Calu3 (cell line): ENCODE results near the gene HOXC11. TPM values are rescaled to one million over a fixed set of nuclear protein-coding genes. Genes with fewer than 3 reads are reported as not detected.

ENCODE experiments used
- BruUV-seq: library from RNA; stranded (reverse); fragments of 400-500 nt; replicated peaks from 2 replicates; lab custom pipeline; 2021; lab: Mats Ljungman, UMichigan
- CTCF ChIA-PET: fragments of 300-600 bp; sonication (Branson Sonifier 250); formaldehyde crosslinking; loops from one replicate; lab custom pipeline; 2022; ENCODE audit warnings: antibody characterized with exemption; lab: Charles Lee
- DNase-seq: peaks from one replicate; pipeline ENCODE4 v3.0.0; 2022
- H3K27ac Mint-ChIP-seq: one replicate; pipeline ENCODE4 v1.8.0; 2022; ENCODE audit warnings: mixed read lengths; ENCODE audit not compliant: unreplicated experiment
- H3K27me3 Mint-ChIP-seq: one replicate; pipeline ENCODE4 v1.8.0; 2022; ENCODE audit warnings: mixed read lengths; ENCODE audit not compliant: unreplicated experiment
- H3K36me3 Mint-ChIP-seq: one replicate; pipeline ENCODE4 v1.8.0; 2022; ENCODE audit warnings: mild to moderate bottlenecking, moderate library complexity, mixed read lengths; ENCODE audit not compliant: insufficient read depth, unreplicated experiment
- H3K4me1 Mint-ChIP-seq: one replicate; pipeline ENCODE4 v1.8.0; 2022; ENCODE audit warnings: mild to moderate bottlenecking, low read depth, mixed read lengths; ENCODE audit not compliant: unreplicated experiment
- H3K4me3 Mint-ChIP-seq: one replicate; pipeline ENCODE4 v1.8.0; 2022; ENCODE audit warnings: mild to moderate bottlenecking, low read depth, moderate library complexity, mixed read lengths; ENCODE audit not compliant: unreplicated experiment
- H3K9me3 Mint-ChIP-seq: one replicate; pipeline ENCODE4 v1.8.0; 2022; ENCODE audit warnings: low read depth, mixed read lengths; ENCODE audit not compliant: unreplicated experiment
- CTCF ChIP-seq: fragments of 200-600 bp; IDR thresholded peaks from one replicate; pipeline ENCODE4 v1.8.0; 2022; ENCODE audit warnings: antibody characterized with exemption; ENCODE audit not compliant: unreplicated experiment
- intact Hi-C: fragments of 100-400 bp; cut with micrococcal nuclease; formaldehyde crosslinking; loops from one replicate; pipeline ENCODE4 v1.10.0; 2022; ENCODE audit not compliant: unreplicated experiment
- total RNA-seq: library from RNA; stranded (reverse); gene quantifications from 2 replicates; pipeline ENCODE4 v1.2.3, GENCODE V29; 2022

The HOXC11 gene
- total RNA-seq, 1 experiment from 2014 or later: not detected

- intact Hi-C loops: loop anchor here (1.0 kb wide), 1 partner anchor 221 kb away; no protein-coding TSS in a partner anchor
- no peak overlapping the region for H3K27ac Mint-ChIP-seq
- peaks cover 24% of the 10 kb centered on the region for H3K4me1 Mint-ChIP-seq
- H3K9me3 Mint-ChIP-seq: no peaks in the 10 kb centered on the region
- H3K36me3 Mint-ChIP-seq: peaks cover 24% of the 10 kb centered on the region
- DNase-seq: no peak
- H3K4me3 Mint-ChIP-seq: peak overlapping the region; percentile 10
- CTCF ChIA-PET: interaction anchor here (0.6 to 1.8 kb wide), 4 partner anchors 185 to 231 kb away, joined by 4 to 9 read pairs (median 6); no protein-coding TSS in a partner anchor
- peaks cover 100% of the 10 kb centered on the region for H3K27me3 Mint-ChIP-seq
- no TSS peak for BruUV-seq
- no peak for TF ChIP-seq CTCF
Observed at GRCh38 chr12:53988541-53989226, 15.8 kb downstream of the HOXC11 start.

DNA sequence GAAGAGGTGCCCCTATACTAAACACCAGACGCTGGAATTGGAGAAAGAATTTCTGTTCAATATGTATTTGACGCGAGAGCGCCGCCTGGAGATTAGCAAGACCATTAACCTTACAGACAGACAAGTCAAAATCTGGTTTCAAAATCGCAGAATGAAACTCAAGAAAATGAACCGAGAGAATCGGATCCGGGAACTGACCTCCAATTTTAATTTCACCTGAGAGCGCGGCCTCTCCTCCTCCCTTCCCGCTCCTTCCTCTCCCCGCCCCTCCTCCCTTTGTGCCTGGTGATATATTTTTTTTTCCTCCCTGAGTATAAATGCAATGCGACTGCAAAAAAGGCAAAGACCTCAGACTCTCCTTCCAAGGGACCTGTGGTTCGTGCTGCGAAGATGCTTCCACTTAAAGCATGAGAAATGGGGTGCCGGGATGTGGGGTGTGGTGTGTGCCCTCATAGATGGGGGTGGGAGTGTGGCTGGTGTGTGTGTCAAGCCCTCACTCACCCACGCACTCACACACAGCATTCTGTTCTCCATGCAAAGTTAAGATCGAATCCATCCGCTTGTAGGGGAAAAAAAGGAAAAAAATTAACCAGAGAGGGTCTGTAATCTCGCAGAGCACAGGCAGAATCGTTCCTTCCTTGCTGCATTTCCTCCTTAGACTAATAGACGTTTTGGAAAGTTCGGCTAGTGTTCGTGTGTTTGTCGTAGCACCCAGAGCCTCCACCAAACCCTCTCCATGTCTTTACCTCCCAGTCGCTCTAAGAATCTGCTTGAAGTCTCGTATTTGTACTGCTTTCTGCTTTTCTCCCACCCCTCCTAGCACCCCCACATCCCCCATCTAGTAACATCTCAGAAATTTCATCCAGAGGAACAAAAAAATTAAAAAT lies 16.5 kb downstream of the HOXC11 start:
- intact Hi-C loops: loop anchor here (1.0 kb wide), 1 partner anchor 222 kb away; no protein-coding TSS in a partner anchor
- peaks cover 32% of the 10 kb centered on the region for H3K4me1 Mint-ChIP-seq
- no TSS peak for BruUV-seq
- TF ChIP-seq CTCF: peak; percentile 70
- peaks cover 18% of the 10 kb centered on the region for H3K36me3 Mint-ChIP-seq
- H3K4me3 Mint-ChIP-seq: peak overlapping the region; percentile 10
- H3K27ac Mint-ChIP-seq: no peak overlapping the region
- DNase-seq: peak; percentile 55
- H3K9me3 Mint-ChIP-seq: no peaks in the 10 kb centered on the region
- CTCF ChIA-PET: interaction anchor here (0.7 to 2.7 kb wide), 5 partner anchors 11 to 289 kb away, joined by 4 to 9 read pairs (median 6); partner anchors contain the start of gene HOXC9
- peaks cover 100% of the 10 kb centered on the region for H3K27me3 Mint-ChIP-seq

GRCh38 chr12:53990311-53991076 lies 17.6 kb downstream of the HOXC11 start:
- Mint-ChIP-seq H3K36me3 (peaks cover 17% of the 10 kb centered on the region), H3K27ac (no peak overlapping the region), H3K4me3 (peak overlapping the region; percentile 10), H3K9me3 (no peaks in the 10 kb centered on the region), H3K27me3 (peaks cover 100% of the 10 kb centered on the region), H3K4me1 (peaks cover 42% of the 10 kb centered on the region)
- intact Hi-C loops: no loop called here
- no peak for DNase-seq
- no peak for TF ChIP-seq CTCF
- CTCF ChIA-PET: interaction anchor here (0.7 to 2.7 kb wide), 7 partner anchors 10 to 290 kb away, joined by 3 to 8 read pairs (median 4); partner anchors contain the start of genes HOXC8 and HOXC9
- BruUV-seq: no TSS peak

- intact Hi-C loops: no loop called here
- Mint-ChIP-seq H3K4me1 (peaks cover 44% of the 10 kb centered on the region), H3K27me3 (peaks cover 100% of the 10 kb centered on the region)
Observed at GRCh38 chr12:53991077-53991460, 18.1 kb downstream of the HOXC11 start.

More at GRCh38 chr12:53991077-53991460, 18.1 kb downstream of the HOXC11 start:
- no TSS peak for BruUV-seq
- CTCF ChIA-PET: interaction anchor here (0.9 to 2.7 kb wide), 6 partner anchors 9 to 223 kb away, joined by 3 to 8 read pairs (median 4); partner anchors contain the start of genes HOXC8 and HOXC9
- no peak for DNase-seq
- Mint-ChIP-seq H3K27ac (no peak overlapping the region), H3K4me3 (no peak overlapping the region), H3K36me3 (peaks cover 17% of the 10 kb centered on the region), H3K9me3 (no peaks in the 10 kb centered on the region)
- no peak for TF ChIP-seq CTCF
